Measurements from ENCODE around the gene CFAP410. TPM values are rescaled to one million over a fixed set of nuclear protein-coding genes. Genes with fewer than 3 reads are reported as not detected.
"Not testable (repeated sequence)": the region's sequence is repeated elsewhere in the genome, so short reads cannot be mapped to it uniquely, and the experiment has no call there.

CFAP410 gene
- total RNA-seq, 1 experiment from 2014 or later = 8.6 TPM

GRCh38 chr21:44286716-44287632, 52.2 kb downstream of the CFAP410 start:
- intact Hi-C loops (cut with micrococcal nuclease; ENCODE audit: unreplicated experiment) = no loop called here
- BruUV-seq (replicated peaks) = no TSS peak
- H3K9me3 Mint-ChIP-seq (ENCODE audit: low read depth, unreplicated experiment) = no peaks in the 10 kb centered on the region
- TF ChIP-seq, protein P1, sequence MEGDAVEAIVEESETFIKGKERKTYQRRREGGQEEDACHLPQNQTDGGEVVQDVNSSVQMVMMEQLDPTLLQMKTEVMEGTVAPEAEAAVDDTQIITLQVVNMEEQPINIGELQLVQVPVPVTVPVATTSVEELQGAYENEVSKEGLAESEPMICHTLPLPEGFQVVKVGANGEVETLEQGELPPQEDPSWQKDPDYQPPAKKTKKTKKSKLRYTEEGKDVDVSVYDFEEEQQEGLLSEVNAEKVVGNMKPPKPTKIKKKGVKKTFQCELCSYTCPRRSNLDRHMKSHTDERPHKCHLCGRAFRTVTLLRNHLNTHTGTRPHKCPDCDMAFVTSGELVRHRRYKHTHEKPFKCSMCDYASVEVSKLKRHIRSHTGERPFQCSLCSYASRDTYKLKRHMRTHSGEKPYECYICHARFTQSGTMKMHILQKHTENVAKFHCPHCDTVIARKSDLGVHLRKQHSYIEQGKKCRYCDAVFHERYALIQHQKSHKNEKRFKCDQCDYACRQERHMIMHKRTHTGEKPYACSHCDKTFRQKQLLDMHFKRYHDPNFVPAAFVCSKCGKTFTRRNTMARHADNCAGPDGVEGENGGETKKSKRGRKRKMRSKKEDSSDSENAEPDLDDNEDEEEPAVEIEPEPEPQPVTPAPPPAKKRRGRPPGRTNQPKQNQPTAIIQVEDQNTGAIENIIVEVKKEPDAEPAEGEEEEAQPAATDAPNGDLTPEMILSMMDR (IDR thresholded peaks at IDR 0.05; ENCODE audit: unreplicated experiment) = no peak
- H3K4me1 Mint-ChIP-seq (ENCODE audit: low read depth, unreplicated experiment) = no peaks in the 10 kb centered on the region
- no peak overlapping the region for H3K27ac Mint-ChIP-seq (ENCODE audit: unreplicated experiment)
- CTCF ChIA-PET = no interaction called here
- H3K4me3 Mint-ChIP-seq (ENCODE audit: low read depth, unreplicated experiment) = no peak overlapping the region
- peaks cover 8% of the 10 kb centered on the region for H3K36me3 Mint-ChIP-seq (ENCODE audit: insufficient read depth, unreplicated experiment)
- peaks cover 74% of the 10 kb centered on the region for H3K27me3 Mint-ChIP-seq (ENCODE audit: unreplicated experiment)
- DNase-seq = no peak

DNA sequence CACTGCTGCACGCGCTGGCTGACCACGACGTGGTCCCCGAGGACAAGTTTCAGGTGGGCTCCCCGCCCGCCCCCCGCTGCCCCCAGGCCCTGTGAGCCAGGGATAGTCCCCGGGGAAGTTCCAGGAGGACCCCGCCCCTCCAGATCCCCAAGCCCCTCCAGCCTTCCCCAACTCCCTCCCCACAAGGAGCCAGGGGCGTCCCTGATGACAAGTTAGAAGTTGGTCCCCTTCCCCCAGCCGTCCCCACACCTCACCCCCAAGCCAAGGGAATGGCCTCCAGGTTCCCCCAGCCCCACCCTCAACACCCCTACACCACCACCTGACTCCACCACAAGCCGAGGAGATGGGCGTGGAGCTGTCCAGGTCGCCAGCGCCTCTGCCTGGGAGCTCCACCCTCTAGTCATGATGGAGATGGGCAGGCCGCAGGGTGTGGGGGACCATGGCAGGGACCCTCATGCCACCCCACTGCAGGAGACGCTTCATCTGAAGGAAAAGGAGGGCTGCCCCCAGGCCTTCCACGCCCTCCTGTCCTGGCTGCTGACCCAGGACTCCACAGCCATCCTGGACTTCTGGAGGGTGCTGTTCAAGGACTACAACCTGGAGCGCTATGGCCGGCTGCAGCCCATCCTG, 53.0 kb downstream of the CFAP410 start:
- TF ChIP-seq, protein P1 (IDR thresholded peaks at IDR 0.05; ENCODE audit: unreplicated experiment) = no peak
- Mint-ChIP-seq H3K9me3 (ENCODE audit: low read depth, unreplicated experiment) (no peaks in the 10 kb centered on the region), H3K4me3 (ENCODE audit: low read depth, unreplicated experiment) (no peak overlapping the region), H3K4me1 (ENCODE audit: low read depth, unreplicated experiment) (no peaks in the 10 kb centered on the region), H3K27me3 (ENCODE audit: unreplicated experiment) (peaks cover 66% of the 10 kb centered on the region), H3K36me3 (ENCODE audit: insufficient read depth, unreplicated experiment) (peaks cover 8% of the 10 kb centered on the region), H3K27ac (ENCODE audit: unreplicated experiment) (no peak overlapping the region)
- intact Hi-C loops (cut with micrococcal nuclease; ENCODE audit: unreplicated experiment) = no loop called here
- BruUV-seq (replicated peaks) = no TSS peak
- DNase-seq = no peak
- CTCF ChIA-PET = no interaction called here

DNA sequence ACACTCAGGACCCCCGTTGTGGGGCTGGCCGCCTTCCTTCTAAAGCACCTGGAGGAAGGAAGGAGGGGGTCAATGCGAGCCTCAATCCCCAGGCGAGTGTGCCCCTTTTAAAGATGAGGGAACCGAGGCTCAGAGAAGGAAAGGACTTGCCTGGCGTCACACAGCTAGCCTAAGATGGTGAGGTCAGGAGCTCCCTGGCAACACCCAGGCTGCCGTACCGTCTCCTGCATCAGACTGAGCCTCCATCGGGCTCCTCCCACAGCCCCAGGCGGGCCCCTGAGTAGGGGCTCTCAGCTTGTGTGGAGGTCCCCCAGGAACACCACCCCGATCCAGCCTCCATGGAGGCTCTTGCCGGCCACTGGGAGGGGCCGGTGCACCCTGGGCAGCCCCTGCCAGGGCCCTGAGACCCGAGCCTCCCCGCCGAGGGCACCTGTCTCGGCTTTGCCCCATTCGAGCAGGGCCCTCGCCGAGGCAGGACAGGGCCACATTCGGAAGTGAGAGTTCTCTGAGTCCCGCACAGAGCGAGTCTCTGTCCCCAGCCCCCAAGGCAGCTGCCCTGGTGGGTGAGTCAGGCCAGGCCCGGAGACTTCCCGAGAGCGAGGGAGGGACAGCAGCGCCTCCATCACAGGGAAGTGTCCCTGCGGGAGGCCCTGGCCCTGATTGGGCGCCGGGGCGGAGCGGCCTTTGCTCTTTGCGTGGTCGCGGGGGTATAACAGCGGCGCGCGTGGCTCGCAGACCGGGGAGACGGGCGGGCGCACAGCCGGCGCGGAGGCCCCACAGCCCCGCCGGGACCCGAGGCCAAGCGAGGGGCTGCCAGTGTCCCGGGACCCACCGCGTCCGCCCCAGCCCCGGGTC, 53.8 kb downstream of the CFAP410 start, which contains the start of gene AIRE:
Gene AIRE, plus strand, starts transcription at position 739 of the 855 bp plus-strand sequence. CDS start 131 bp downstream, outside the sequence.
- H3K4me3 Mint-ChIP-seq (ENCODE audit: low read depth, unreplicated experiment) = no peak within 1 kb of the TSS
- CTCF ChIA-PET = interaction anchor here (0.9 kb wide), 1 partner anchor 17 kb away, joined by 3 read pairs; no protein-coding TSS in a partner anchor
- H3K27me3 Mint-ChIP-seq (ENCODE audit: unreplicated experiment) = peaks cover 58% of the 10 kb centered on the region
- TF ChIP-seq, protein P1 (IDR thresholded peaks at IDR 0.05; ENCODE audit: unreplicated experiment) = no peak
- peaks cover 8% of the 10 kb centered on the region for H3K36me3 Mint-ChIP-seq (ENCODE audit: insufficient read depth, unreplicated experiment)
- no TSS peak for BruUV-seq (replicated peaks)
- no peak for DNase-seq
- H3K27ac Mint-ChIP-seq (ENCODE audit: unreplicated experiment) = no peak within 1 kb of the TSS
- H3K9me3 Mint-ChIP-seq (ENCODE audit: low read depth, unreplicated experiment) = no peaks in the 10 kb centered on the region
- no peaks in the 10 kb centered on the region for H3K4me1 Mint-ChIP-seq (ENCODE audit: low read depth, unreplicated experiment)
- intact Hi-C loops (cut with micrococcal nuclease; ENCODE audit: unreplicated experiment) = no loop called here

DNA sequence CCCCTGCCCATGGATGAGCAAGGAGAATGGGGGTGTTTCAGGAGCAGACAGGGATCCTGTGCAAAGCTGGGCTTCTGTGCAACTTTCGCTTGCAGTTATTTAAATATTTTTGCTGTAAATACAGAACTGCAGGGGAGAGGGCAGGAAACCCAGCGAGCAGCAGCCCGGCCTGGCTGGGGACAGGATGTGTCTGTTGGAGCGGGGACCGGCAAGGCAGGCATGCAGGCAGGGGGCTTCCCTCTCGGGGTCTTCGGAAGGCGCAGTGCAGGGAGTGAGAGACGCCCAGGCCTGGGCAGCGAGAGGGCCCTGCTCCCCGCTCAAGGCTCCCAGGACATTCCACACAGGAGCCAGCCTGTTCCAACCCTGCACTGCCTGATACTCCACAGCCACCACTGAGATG, 55.2 kb downstream of the CFAP410 start:
- CTCF ChIA-PET = no interaction called here
- H3K27me3 Mint-ChIP-seq (ENCODE audit: unreplicated experiment) = peaks cover 44% of the 10 kb centered on the region
- no TSS peak for BruUV-seq (replicated peaks)
- peaks cover 8% of the 10 kb centered on the region for H3K36me3 Mint-ChIP-seq (ENCODE audit: insufficient read depth, unreplicated experiment)
- H3K4me3 Mint-ChIP-seq (ENCODE audit: low read depth, unreplicated experiment) = no peak overlapping the region
- no peak overlapping the region for H3K27ac Mint-ChIP-seq (ENCODE audit: unreplicated experiment)
- no peaks in the 10 kb centered on the region for H3K4me1 Mint-ChIP-seq (ENCODE audit: low read depth, unreplicated experiment)
- TF ChIP-seq, protein P1 (IDR thresholded peaks at IDR 0.05; ENCODE audit: unreplicated experiment) = no peak
- intact Hi-C loops (cut with micrococcal nuclease; ENCODE audit: unreplicated experiment) = no loop called here
- H3K9me3 Mint-ChIP-seq (ENCODE audit: low read depth, unreplicated experiment) = no peaks in the 10 kb centered on the region
- no peak for DNase-seq

DNA sequence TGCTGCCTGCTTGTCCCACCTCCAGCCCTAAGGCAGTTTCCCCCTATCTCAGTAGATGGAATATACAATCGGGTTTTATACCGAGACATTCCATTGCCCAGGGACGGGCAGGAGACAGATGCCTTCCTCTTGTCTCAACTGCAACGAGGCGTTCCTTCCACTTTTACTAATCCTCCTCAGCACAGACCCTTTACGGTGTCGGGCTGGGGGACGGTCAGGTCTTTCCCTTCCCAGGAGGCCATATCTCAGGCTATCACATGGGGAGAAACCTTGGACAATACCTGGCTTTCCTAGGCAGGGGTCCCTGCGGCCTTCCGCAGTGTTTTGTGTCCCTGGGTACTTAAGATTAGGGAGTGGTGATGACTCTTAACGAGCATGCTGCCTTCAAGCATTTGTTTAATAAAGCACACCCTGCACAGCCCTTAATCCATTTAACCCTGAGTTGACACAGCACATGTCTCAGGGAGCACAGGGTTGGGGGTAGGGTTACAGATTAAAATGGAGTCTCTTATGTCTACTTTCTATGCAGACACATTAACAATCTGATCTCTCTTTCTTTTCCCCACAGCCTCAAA, 55.9 kb downstream of the CFAP410 start:
- peaks cover 37% of the 10 kb centered on the region for H3K27me3 Mint-ChIP-seq (ENCODE audit: unreplicated experiment)
- CTCF ChIA-PET; BruUV-seq (replicated peaks); H3K4me1 Mint-ChIP-seq (ENCODE audit: low read depth, unreplicated experiment); H3K9me3 Mint-ChIP-seq (ENCODE audit: low read depth, unreplicated experiment); H3K4me3 Mint-ChIP-seq (ENCODE audit: low read depth, unreplicated experiment); H3K27ac Mint-ChIP-seq (ENCODE audit: unreplicated experiment); H3K36me3 Mint-ChIP-seq (ENCODE audit: insufficient read depth, unreplicated experiment); DNase-seq; intact Hi-C loops (cut with micrococcal nuclease; ENCODE audit: unreplicated experiment): not testable (repeated sequence)

Data from Calu3 (cell line).